HFFc6 (cell line): Measurements from ENCODE around the gene SGIP1. TPM values are rescaled to one million over a fixed set of nuclear protein-coding genes. Genes with fewer than 3 reads are reported as not detected.
A peak's percentile ranks its signal among the peaks of the same experiment; 100 is the strongest.

ENCODE experiments used
- DNase-seq: peaks from one replicate; pipeline ENCODE4 v3.0.0-alpha.2; 2018
- H3K27ac Mint-ChIP-seq: 2 replicates; pipeline ENCODE4 v1.8.0; 2020; ENCODE audit warnings: mild to moderate bottlenecking, mixed read lengths
- H3K27me3 Mint-ChIP-seq: 2 replicates; pipeline ENCODE4 v1.8.0; 2021; ENCODE audit warnings: mild to moderate bottlenecking, moderate library complexity, mixed read lengths; ENCODE audit not compliant: insufficient read depth
- H3K36me3 Mint-ChIP-seq: 2 replicates; pipeline ENCODE4 v1.8.0; 2021; ENCODE audit warnings: low read depth, mixed read lengths
- H3K4me1 Mint-ChIP-seq: 2 replicates; pipeline ENCODE4 v1.8.0; 2020; ENCODE audit warnings: low read depth, mixed read lengths
- H3K4me3 Mint-ChIP-seq: 2 replicates; pipeline ENCODE4 v1.8.0; 2020; ENCODE audit warnings: mild to moderate bottlenecking, moderate library complexity, mixed read lengths
- H3K9me3 Mint-ChIP-seq: 2 replicates; pipeline ENCODE4 v1.8.0; 2020; ENCODE audit warnings: mild to moderate bottlenecking, mixed read lengths
- total RNA-seq, 6 experiments: library from RNA; stranded (reverse); fragmentation: NEBNext Ultra II Directional; extraction: Animal tissue kit (Norgen Biotek cat#: 25700); gene quantifications; 2 replicates in 1 of 6; 3 replicates in 5 of 6; pipeline ENCODE4 v1.2.3, GENCODE V29; 2021
- TF ChIP-seq, protein P1 (sequence below): fragments of 200-600 bp; sonication (generic); IDR thresholded peaks from 2 replicates; pipeline ENCODE4 v1.5.0; 2021; ENCODE audit warnings: antibody characterized with exemption, mild to moderate bottlenecking

SGIP1 gene
- total RNA-seq, 6 experiments from 2014 or later, result 53.3 to 72.0 (median 57.9) TPM

DNA sequence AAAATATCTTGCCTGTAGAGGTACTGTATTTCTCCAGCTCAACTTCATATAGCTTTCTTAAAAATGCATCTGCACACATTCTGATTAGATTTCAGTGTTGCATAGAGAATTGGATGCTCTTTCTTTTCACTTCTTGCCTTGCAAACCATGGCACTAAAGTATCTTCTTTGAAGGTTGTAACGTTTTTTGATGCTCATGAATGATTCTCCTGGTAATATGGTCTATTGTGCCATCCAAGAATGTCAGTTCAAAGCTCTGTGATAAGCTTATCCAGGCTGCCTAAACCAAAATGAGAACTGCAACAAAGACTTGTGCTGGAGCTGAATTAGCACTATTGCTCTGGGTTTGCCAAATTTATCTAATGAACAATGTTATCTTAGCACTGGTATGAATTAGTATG, 1.9 kb downstream of the SGIP1 start:
- no peak for DNase-seq
- peak overlapping the region; percentile 96 for H3K4me3 Mint-ChIP-seq
- TF ChIP-seq, protein P1, sequence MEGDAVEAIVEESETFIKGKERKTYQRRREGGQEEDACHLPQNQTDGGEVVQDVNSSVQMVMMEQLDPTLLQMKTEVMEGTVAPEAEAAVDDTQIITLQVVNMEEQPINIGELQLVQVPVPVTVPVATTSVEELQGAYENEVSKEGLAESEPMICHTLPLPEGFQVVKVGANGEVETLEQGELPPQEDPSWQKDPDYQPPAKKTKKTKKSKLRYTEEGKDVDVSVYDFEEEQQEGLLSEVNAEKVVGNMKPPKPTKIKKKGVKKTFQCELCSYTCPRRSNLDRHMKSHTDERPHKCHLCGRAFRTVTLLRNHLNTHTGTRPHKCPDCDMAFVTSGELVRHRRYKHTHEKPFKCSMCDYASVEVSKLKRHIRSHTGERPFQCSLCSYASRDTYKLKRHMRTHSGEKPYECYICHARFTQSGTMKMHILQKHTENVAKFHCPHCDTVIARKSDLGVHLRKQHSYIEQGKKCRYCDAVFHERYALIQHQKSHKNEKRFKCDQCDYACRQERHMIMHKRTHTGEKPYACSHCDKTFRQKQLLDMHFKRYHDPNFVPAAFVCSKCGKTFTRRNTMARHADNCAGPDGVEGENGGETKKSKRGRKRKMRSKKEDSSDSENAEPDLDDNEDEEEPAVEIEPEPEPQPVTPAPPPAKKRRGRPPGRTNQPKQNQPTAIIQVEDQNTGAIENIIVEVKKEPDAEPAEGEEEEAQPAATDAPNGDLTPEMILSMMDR, result no peak
- peaks cover 59% of the 10 kb centered on the region for H3K36me3 Mint-ChIP-seq
- H3K27ac Mint-ChIP-seq, result peak overlapping the region; percentile 92
- H3K4me1 Mint-ChIP-seq, result peaks cover 91% of the 10 kb centered on the region
- H3K9me3 Mint-ChIP-seq, result no peaks in the 10 kb centered on the region
- H3K27me3 Mint-ChIP-seq, result no peaks in the 10 kb centered on the region; the same call in 1 of the 2 replicates

DNA sequence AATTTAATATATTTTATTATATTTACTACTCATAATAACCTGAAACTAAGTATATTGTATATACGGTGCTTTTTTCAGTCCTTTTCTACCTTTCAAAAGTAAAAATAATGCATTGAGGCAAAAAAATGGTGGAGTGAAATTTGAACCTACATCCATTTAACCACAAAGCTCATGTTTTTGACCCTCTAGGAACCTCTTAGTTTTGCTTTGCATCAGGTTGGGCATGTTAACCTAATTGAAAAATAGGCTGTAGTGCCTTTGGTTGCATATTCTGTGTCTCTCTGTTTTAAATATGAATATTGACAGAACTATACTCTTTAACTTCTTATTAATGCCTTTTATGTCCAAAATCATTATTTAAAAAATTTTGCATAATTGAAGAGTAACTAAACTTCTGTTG, 3.8 kb downstream of the SGIP1 start:
- Mint-ChIP-seq H3K27ac (no peak overlapping the region; the same call in 1 of the 2 replicates), H3K9me3 (no peaks in the 10 kb centered on the region), H3K27me3 (no peaks in the 10 kb centered on the region), H3K36me3 (peaks cover 64% of the 10 kb centered on the region), H3K4me3 (peak overlapping the region; percentile 69), H3K4me1 (peaks cover 92% of the 10 kb centered on the region)
- no peak for DNase-seq
- TF ChIP-seq, protein P1, result no peak

GRCh38 chr1:66539491-66539890, 5.5 kb downstream of the SGIP1 start:
- H3K4me3 Mint-ChIP-seq, result peak overlapping the region; percentile 69
- H3K9me3 Mint-ChIP-seq, result no peaks in the 10 kb centered on the region
- peaks cover 93% of the 10 kb centered on the region for H3K4me1 Mint-ChIP-seq
- H3K36me3 Mint-ChIP-seq, result peaks cover 72% of the 10 kb centered on the region
- no peak for DNase-seq
- peak overlapping the region; percentile 83 for H3K27ac Mint-ChIP-seq
- H3K27me3 Mint-ChIP-seq, result no peaks in the 10 kb centered on the region
- TF ChIP-seq, protein P1, result no peak

DNA sequence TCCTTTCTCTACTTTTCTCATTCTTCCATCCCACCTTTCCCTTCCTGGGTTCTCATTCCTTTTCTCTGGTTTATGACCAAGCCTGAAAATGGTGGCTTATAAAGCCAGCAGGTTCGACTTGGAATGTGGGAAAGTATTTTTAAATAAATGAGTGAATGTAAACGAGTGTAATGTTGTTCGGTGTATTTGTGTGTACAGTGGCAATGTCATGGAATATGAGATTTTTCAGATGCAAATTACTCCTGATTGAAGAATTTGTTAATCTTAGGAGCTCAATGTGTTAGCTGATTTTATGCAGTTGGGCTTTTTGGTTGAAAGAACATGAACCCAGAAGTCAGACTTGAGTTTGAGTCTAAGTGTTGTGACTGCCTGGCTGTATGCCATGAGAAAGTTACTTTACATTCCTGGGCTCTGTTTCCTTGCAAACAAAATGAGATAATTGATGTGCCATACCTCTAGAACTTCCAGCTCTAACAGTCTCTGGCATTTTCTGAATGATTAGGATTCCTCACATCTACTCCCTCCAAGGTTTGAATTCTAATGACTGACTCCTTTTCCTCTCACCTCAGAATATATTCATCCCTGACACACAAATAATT, 6.6 kb downstream of the SGIP1 start:
- H3K4me1 Mint-ChIP-seq, result peaks cover 96% of the 10 kb centered on the region
- peak overlapping the region; percentile 83 for H3K27ac Mint-ChIP-seq
- H3K9me3 Mint-ChIP-seq, result no peaks in the 10 kb centered on the region
- TF ChIP-seq, protein P1, result no peak
- peak; percentile 65 for DNase-seq
- H3K27me3 Mint-ChIP-seq, result peaks cover under 1% of the 10 kb centered on the region; the same call in 1 of the 2 replicates
- H3K4me3 Mint-ChIP-seq, result peak overlapping the region; percentile 69
- peaks cover 70% of the 10 kb centered on the region for H3K36me3 Mint-ChIP-seq

DNA sequence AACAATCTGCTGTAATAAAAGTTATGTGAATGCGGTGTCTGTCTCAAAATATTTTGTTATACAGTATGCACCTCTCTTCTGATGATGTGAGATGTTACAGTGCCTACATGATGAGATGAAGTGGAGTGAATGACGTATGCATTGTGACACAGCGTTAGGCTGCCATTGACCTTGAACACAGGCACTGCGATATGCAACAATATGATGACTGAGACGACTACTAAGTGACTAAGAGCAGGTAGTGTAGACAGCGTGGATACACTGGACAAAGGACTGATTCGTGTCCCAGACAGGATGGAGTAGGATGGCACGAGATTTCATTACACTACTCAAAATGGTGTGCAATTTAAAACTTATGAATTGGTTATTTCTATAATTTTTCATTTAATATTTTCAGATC, 8.4 kb downstream of the SGIP1 start:
- Mint-ChIP-seq H3K9me3 (no peaks in the 10 kb centered on the region), H3K4me3 (peak overlapping the region; percentile 80), H3K27ac (peak overlapping the region; percentile 98), H3K36me3 (peaks cover 67% of the 10 kb centered on the region), H3K27me3 (peaks cover 1% of the 10 kb centered on the region; the same call in 1 of the 2 replicates), H3K4me1 (peaks cover 95% of the 10 kb centered on the region)
- DNase-seq, result no peak
- TF ChIP-seq, protein P1, result no peak
